GM21786 (cell line): ENCODE measurements around the gene ACLY.
"Not testable (repeated sequence)": the region's sequence is repeated elsewhere in the genome, so short reads cannot be mapped to it uniquely, and the experiment has no call there.

Experiments
- ATAC-seq: cut with Tn5 transposase; IDR thresholded peaks from one replicate; pipeline ENCODE4 v1.9.1; 2021; ENCODE audit not compliant: unreplicated experiment

The ACLY gene

DNA sequence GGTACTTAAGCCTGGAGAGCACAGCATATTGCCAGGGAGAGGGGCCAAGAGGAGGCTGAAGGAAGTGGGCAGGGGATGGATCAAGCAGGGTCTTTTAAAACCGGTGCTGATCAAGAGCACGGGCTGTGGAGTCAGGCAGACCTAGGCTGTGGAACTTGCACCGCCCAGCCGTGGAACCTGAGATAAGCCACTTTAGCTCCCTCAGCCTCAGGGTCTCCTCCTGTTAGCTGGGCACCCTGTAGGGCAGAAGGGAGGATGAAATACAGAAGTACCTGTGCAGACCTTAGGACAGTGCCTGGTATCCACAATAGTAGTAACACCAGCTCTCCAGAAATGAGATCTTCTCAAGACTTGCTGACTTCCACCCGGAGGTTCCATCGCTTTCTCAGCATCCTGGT lies 20.9 kb upstream of the ACLY start:
- ATAC-seq = no peak

DNA sequence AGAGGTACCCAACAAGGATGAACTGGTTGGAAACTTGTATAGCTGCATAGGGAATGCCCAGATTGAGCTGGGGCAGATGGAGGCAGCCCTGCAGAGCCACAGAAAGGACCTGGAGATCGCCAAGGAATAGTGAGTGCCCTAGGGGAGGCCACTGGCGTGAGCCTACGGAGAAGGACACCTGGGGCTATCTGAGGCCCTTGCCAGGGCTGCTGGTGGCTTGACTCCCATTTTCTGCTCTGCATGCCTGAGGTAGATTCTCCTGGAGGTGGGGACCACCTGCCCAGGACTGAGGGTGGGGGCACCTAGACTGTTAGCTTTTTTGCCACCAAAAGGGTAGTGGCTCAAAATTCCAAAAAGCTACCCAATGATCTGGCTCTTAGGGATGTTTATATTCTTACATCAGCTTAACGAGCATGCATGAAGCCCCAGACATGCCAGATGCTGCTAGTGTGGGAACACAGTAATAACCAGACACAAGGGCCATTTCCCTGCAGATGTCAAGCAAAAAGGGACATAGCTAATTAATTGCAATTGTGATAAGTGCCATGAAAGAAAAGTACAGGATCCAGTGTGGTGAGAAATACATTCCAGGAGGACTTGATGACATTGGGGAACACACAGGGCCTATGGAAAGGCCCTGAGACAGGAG lies 20.4 kb upstream of the ACLY start:
- ATAC-seq = no peak

DNA sequence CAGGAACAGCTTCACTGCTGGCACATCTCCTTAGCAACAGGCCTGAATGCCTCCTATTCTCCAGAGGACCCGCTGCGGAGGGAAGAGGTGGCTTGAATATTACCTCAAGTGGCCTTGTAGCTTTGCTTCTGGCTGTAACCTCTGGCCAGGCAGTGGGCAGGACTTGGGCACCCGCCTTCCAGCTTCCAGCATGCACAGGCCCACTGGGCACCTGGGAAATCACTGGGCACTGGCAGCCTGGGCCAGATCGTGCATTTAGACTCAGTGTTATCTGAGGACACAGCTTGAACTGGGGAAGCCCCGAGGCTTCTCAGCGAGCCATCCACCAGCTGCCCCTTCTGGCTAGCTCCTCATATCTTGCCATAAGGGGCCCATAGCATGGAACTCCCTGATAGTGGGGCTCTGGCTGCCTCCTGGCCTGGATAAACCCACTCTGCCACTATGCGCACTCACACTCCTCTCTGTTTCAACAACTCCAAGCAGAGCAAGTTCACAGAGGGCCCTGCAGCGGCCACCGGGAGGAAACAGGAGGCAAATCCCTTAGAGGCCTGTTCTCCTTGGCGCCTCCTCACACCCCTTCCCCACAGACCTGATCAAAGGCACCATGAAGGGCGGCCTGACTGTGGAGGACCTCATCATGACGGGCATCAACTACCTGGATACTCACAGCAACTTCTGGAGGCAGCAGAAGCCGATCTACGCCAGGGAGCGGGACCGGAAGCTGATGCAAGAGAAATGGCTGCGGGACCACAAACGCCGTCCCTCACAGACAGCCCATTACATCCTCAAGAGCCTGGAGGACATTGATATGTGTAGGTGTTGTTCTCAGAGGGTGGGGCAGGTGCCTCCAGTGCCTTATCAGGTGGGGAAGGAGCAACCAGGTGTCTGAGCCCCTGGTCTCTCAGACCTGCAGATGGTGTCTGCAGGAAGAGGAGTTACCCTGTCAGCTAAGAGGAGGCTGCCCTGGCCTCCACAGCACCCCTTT lies 19.5 kb upstream of the ACLY start:
- no peak for ATAC-seq

DNA sequence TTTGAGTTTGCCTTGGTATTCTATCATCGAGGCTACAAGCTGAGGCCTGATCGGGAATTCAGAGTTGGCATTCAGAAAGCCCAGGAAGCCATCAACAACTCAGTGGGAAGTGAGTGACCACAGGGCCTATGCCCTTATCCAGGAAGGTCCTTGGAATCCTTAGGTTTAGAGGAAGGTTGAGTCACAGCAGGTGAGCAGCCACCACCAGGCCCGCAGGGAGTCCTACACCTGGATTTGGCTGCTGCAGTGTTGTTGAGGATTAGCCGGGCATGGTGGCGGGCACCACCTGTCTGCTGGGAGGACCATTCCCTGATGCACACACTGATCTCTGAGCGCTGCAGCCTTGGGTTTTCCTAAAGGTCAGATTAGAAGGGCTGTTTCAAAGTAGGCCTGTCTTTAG lies 16.9 kb upstream of the ACLY start:
- ATAC-seq = no peak

DNA sequence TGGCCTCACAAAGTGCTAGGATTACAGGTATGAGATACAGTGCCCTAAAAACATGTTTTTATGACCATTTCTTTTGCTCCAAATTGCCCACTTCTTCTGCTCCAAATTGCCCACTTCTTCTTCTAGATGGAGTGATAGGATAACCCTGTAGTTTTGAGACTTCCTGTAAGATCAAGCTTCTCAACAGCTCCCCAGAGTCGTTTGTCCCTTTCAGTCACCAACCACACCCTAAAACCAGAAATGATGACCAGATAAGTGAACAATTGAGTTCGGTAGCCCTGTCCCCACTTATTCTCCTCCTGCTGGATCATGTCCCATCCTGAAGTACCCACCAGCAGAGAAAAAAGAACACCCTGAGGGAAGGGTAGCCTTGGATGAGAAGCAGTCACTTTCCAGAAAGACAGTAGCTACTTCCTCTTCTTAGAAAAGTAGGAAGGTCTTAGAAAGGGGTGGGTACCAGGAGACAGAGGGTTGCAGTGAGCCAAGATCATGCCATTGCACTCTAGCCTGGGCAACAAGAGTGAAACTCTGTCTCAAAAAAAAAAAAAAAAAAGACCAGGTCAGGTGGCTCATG lies 14.2 kb upstream of the ACLY start:
- ATAC-seq = no peak

DNA sequence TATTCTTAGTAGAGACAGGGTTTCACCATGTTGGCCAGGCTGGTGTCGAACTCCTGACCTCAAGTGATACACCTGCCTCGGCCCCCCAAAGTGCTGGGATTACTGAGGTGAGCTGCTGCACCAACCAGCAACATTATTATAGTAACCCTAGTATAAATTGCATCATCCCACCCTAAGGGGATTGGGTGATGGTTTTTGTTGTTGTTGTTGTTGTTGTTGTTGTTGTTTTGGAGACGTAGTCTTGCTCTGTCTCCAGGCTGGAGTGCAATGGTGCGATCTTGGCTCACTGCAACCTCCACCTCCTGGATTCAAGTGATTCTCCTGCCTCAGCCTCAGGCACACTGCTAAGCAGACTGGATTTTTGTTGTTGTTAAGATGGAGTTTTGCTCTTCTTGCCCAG lies 13.0 kb upstream of the ACLY start:
- not testable (repeated sequence) for ATAC-seq

DNA sequence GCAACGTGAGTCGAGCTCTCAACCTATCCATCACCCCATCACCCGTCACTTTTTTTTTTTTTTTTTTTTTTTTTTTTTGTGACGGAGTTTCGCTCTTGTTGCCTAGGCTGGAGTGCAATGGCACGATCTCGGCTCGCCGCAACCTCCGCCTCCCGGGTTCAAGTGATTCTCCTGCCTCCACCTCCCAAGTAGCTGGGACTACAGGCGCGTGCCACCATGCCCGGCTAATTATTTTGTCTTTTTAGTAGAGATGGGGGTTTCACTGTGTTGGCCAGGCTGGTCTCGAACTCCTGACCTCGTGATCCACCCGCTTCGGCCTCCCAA lies 12.0 kb upstream of the ACLY start:
- not testable (repeated sequence) for ATAC-seq

DNA sequence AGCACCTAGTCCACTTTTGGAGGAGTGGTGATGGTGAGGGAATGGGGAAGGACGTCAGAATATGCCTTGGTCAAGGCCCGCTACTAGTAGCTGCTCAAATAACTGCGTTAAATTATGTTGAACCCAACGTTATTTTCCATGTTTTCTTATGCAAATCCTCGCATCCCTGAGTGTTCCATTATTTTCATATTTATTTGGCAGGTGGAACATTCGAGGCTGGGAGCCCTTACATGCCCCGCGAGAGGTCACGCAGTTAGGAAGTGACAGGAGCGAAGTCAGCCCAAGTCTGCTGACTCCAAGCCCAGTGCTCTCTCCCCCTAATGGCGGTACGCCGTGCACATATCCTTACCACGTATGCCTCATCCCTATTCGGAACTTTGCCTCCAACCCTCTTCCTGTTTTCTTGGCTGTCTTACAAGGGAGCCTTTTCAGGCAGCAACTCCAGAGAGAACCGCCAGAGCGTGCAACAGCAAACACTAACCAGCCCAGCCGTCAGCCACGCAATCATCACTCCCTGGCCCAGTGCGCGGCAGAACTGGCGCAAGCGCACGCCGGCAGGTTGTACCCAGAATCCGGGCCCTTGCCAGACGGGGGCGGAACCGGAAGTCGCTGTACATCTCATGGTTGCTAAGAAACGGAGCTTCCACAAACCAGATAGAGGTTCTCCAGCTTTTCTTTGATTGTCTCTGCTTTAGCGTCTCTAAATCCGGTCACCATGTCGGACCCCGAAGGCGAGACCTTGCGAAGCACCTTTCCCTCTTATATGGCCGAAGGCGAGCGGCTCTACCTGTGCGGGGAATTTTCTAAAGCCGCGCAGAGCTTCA lies 11.5 kb upstream of the ACLY start, which contains the start of gene ODAD4:
TSS of gene ODAD4 (plus strand) at position 609 of the 824 bp plus-strand sequence. CDS start at position 716, 107 bp downstream.
- ATAC-seq = peak; percentile 95

DNA sequence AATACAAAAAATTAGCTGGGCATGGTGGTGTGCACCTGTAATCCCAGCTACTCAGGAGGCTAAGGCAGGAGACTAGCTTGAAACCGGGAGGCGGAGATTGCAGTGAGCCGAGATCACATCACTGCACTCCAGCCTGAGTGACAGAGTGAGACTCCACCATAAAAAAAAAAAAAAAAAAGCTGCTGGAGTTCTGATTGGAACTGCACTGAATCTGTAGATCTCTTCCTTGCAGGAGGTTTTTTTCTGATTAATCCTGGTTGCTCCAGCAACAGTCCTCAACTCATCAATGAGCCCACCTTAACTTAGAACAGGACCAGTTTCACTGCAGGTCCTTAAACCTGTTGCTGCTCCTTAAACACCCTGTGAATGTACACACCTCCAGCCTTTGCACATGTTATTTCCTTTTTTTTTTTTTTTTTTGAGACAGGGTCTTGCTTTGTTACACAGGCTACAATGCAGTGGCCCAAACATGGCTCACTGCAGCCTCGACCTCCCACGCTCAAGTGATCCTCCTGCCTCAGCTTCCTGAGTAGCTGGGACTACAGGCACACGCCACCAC lies 10.0 kb upstream of the ACLY start:
- ATAC-seq = no peak

DNA sequence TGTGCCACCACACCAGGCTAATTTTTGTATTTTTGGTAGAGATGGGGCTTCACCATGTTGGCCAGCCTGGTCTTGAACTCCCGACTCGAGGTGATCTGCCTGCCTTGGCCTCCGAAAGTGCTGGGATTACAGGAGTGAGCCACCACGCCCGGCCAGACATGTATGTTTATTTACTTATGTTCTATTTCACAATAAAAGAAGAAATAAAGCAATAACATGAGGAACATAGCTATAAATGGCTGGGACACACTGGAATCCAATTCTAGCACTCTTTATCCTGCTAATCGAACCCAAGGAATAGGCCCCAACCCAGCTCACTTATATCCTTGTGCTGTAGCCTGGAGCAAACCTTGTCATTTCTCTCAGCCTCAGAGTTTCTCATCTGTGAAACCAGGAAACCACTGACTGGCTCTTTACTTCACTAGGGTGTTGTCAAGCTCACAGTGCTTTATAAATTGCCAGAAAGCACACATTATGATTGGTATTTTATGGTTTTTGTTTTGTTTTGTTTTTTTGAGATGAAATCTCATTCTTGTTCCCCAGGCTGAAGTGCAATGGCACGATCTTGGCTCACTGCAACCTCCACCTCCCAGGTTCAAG lies 7.3 kb upstream of the ACLY start:
- ATAC-seq = no peak

DNA sequence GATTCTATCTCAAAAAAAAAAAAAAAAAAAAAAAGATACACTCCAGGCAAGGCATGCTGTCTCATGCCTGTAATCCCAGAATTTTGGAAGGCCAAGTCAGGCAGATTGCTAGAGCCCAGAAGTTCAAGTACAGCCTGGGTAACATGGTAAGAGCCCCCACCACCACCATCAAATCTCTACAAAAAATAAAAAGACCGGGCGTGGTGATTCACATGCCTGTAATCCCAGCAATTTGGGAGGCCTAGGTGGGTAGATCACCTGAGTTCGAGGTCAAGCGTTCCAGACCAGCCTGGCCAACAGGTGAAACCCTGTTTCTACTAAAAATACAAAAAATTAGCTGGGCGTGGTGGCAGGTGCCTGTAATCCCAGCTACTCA lies 1.8 kb upstream of the ACLY start:
- no peak for ATAC-seq

DNA sequence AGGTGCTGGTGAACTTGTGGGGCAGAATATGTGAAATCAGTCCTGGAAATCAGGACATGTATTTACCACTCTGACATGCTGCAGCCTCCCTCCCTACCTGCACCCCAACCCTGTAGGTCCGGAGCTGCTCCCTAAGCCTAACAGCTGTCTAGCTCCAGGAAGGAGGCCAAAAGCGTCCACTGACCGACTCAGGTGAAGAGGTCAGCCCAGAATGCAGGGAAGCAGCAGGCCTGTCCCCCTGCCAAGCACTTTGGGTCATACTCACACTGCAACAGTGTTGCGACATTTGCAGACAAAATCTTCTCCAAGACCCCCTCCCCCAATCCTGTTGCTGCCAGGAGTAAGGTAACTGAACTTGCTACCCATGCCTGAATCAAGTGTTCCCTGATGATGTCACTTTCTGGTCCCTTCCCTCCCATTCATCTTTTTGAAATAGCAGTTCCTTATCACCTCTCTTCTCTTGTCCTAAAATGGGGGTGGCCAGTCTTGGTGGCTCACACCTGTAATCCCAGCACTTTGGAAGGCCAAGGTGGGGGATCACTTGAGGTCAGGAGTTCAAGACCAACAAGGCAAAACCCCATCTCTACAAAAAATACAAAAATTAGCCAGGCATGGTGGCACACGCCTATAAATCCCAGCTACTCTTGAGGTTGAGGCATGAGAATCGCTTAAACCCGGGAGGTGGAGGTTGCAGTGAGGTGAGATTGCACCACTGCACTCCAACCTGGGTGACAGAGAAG lies 1.3 kb upstream of the ACLY start:
- no peak for ATAC-seq

DNA sequence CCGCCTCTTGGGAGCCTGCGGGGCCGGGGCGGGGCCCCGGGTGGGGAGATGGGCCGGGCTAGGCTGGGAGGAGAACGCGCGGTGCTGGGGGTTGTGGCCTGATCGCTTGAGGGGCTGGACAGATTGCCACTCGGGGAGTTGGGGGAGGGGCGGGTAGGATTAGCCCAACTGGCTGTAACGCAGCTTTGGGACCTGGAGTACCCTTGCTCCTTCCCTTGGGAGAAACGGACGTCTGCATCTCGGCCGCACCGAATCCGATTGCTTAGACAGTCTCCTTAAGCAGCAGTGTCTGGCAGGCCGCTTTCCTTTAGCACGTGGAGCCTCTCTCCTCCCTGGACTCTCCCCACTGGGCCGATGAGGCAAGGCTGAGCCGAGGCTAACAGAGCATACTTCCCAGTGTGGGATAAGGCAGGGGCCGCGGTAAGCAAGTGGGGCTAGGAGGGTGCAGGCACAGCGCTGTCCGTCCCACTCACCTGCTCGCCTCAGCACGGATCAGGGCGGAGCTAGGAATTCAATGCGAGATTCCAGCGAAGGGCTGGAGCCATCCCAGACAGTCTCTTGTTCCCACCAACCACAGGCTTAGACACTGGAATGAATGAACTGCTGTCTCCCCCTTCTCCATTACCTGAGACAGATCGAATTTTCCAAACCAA lies 540 bp upstream of the ACLY start:
- ATAC-seq = peak; percentile 16

DNA sequence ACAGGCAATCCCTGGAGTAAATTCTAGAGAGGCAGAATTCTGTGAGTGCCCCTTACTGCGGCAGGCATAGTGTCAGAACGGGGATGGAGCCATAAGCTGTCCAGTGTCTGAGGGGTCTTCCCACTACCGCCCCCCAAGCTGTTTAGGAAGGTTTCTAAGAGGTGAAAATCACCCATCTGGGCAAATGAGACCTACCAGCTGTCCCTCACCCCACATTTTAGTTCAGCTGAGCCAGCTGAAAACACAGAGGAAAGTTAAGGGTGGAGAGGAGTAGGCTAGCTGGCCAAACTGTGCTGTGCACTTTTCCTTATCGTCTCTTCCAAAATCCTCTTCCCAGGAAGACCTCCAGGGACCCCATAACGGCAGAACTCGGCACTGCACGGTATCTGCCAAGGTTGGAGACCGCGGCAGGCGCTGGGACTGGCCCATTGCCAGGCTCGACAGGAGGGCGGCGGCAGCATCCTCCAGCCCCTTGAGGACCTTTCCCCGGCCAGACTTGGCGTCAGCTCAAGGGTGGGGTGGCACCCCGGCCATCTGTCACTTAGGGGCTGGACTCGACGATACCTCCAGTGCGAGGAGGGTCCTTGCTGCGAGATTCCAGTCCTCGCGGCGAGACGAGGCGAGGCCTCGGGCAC lies 955 bp downstream of the ACLY start:
- no peak for ATAC-seq

DNA sequence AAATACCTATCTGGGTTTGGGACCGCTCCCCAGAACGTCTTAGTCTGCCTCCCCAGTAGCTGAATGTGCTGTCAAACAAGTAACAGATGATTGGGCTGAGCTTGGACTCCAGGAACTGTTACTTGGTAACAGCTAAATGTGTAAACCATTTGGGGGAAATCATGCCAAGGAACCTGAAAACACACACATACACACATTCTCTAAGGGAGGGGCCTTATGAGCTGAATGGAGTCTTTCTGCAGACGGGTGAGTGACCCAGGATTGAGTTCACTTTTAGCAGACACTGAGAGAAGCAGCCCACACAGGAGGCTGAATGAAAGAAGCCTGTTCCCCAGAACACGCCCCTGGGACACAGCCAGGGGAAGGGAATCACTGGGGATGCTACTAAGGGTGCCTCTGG lies 1.6 kb downstream of the ACLY start:
- no peak for ATAC-seq

DNA sequence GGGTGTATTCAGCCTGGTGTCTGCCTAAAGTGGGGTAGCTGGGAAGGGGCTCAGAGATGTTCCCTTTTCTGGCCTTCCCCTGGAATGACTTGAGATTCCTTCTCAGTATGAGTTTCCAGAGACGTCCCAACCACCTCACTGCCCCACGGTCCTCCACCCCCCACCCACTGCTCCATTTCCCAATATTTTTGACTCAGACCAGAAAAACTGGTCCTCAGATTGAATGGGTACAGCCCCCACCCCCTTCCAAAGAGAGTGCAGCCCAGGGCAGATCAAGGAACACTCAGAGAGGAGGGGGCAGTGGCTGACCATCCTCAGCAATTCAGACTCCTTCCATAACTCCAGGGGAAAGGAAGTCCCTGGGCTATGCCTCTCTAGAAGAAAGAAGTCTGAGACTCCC lies 3.2 kb downstream of the ACLY start:
- ATAC-seq = no peak

DNA sequence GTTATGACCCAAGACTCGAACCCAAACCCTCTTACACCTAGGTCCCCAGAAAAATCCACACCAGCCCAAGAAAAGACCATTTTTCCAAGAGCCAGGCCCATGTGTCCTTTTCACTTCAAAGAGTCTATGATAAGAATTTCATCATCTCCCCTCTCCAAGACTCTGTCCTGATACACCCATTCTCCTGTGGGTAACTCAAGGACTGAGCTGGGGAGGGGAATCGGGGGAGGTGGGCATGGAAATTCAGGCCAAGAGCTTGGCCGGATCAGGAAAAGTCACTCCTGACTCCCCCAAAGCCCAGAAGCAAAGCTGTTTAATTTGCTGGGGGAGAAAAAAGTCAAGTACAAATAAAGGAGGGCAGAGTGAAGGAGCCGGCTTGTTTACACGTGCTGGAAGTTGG lies 3.7 kb downstream of the ACLY start:
- ATAC-seq = no peak

DNA sequence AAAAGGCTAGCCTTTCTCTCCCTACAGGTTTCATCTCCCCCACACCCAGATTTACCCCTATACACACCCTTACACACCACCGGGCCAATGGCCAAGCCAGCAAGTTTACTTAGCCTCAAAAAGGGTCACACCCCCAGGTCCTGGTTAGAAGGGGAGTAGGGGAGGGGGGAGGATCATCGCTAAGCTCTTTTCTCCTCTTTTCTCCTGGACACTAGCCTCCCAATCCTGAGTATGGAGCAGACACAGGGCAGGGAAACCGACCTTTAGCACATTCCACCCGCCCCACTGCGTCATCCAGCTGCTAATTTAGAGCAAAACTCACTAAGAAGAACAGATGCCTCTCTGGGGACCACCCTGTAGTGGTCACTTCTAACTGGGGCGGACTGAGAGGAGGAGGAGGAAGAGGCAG lies 4.4 kb downstream of the ACLY start:
- ATAC-seq = no peak

DNA sequence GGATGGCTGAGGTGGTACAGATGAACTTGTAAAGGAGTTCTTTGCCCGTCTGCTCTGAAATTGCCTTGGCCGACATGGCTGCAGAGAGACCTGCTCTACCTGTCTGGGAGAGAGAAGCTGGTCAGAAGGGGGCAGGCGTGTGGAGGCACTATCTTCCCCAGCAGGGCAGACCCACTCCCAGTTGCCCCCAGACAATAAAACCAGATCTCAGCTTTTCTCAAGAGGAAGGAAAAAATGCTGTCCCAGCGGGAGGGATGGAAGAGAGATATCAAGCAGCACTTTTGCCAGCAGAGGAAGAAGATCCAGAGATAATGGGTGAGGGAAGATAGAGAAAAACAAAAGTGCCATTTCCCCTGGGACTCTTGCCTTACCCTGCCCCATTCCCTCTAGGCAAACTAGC lies 5.0 kb downstream of the ACLY start:
- no peak for ATAC-seq
